ENCODE results near the gene SH3D19. TPM values are rescaled to one million over a fixed set of nuclear protein-coding genes. Genes with fewer than 3 reads are reported as not detected.

SH3D19 gene
- total RNA-seq, 4 donors from 2014 or later = 54.4 to 148 (median 79.1) TPM

GRCh38 chr4:151175754-151176631 lies 149.4 kb downstream of the SH3D19 start:
- no peak for DNase-seq (ENCODE audit: low spot score in 2 of 2)
- TF ChIP-seq EP300 (IDR thresholded peaks at IDR 0.05) (no peak), POLR2AphosphoS5 (IDR thresholded peaks at IDR 0.05) (no peak), POLR2A (IDR thresholded peaks at IDR 0.05) (no peak), CTCF (IDR thresholded peaks at IDR 0.05) (no peak)
- 91% methylated on average over 8 of the region's 8 CpGs for WGBS

DNA sequence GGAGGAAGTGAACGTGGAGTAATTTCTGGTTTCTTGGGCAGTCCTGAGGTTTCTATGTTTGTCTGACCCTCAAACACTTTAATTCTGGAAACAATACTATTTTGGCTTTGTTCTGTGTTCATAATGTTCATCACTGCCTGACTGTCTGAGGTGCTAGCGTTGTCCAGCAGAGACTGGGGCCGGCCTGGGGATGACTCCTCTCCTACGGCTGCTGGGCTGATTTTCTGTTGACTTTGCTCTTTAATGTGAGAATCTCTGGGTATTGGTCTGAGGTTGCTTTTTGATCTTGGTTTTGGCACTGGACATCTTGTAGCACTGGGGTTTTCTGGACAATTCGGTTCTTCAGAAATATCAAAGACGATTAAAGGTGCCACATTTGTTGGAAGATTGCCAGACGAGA lies 150.2 kb downstream of the SH3D19 start:
- H3K4me1 ChIP-seq = peaks cover 11% of the 10 kb centered on the region
- H3K27me3 ChIP-seq = no peaks in the 10 kb centered on the region
- TF ChIP-seq EP300 (IDR thresholded peaks at IDR 0.05) (no peak), POLR2AphosphoS5 (IDR thresholded peaks at IDR 0.05) (no peak), POLR2A (IDR thresholded peaks at IDR 0.05) (no peak), CTCF (IDR thresholded peaks at IDR 0.05) (no peak)
- WGBS = 77% methylated on average over 7 of the region's 7 CpGs
- no peak overlapping the region for H3K27ac ChIP-seq
- peaks cover 30% of the 10 kb centered on the region for H3K36me3 ChIP-seq
- H3K9me3 ChIP-seq = no peaks in the 10 kb centered on the region
- H3K4me3 ChIP-seq = no peak overlapping the region
- no peak for DNase-seq (ENCODE audit: low spot score in 2 of 2)

More at GRCh38 chr4:151175754-151176631, 149.4 kb downstream of the SH3D19 start:
- H3K4me1 ChIP-seq = peaks cover 10% of the 10 kb centered on the region
- H3K36me3 ChIP-seq = peaks cover 30% of the 10 kb centered on the region
- H3K27ac ChIP-seq = no peak overlapping the region
- H3K9me3 ChIP-seq = no peaks in the 10 kb centered on the region
- no peak overlapping the region for H3K4me3 ChIP-seq
- no peaks in the 10 kb centered on the region for H3K27me3 ChIP-seq

DNA sequence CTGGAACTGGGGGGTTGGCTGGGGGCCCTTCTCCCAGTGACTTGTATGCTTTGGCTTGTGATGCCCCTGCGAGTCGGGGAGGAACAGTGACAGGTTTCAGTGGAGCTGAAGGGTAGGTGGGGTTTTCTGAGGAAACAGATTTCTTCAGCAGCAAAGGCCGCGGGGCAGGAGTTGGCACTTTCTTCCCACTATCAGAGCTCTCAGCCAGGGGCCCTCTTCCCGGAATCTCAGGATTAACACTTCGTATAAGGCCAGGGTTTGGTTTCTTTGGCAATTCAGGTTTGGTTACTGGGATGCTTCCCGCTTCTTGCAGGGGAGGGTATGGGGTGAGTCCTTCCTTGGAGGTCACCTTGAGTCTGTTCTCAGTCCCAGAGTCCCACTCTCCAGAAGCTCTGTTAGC lies 150.6 kb downstream of the SH3D19 start:
- H3K27me3 ChIP-seq = no peaks in the 10 kb centered on the region
- H3K4me3 ChIP-seq = no peak overlapping the region
- no peak overlapping the region for H3K27ac ChIP-seq
- no peak for DNase-seq (ENCODE audit: low spot score in 2 of 2)
- TF ChIP-seq POLR2AphosphoS5 (IDR thresholded peaks at IDR 0.05) (no peak), EP300 (IDR thresholded peaks at IDR 0.05) (no peak), POLR2A (IDR thresholded peaks at IDR 0.05) (no peak), CTCF (IDR thresholded peaks at IDR 0.05) (no peak)
- peaks cover 13% of the 10 kb centered on the region for H3K4me1 ChIP-seq
- 89% methylated on average over 7 of the region's 7 CpGs for WGBS
- H3K36me3 ChIP-seq = peaks cover 30% of the 10 kb centered on the region
- H3K9me3 ChIP-seq = no peaks in the 10 kb centered on the region

GRCh38 chr4:151173871-151174270 lies 151.5 kb downstream of the SH3D19 start:
- Histone ChIP-seq H3K4me1 (peaks cover 14% of the 10 kb centered on the region), H3K4me3 (no peak overlapping the region), H3K9me3 (no peaks in the 10 kb centered on the region), H3K27ac (no peak overlapping the region), H3K27me3 (no peaks in the 10 kb centered on the region), H3K36me3 (peaks cover 30% of the 10 kb centered on the region)
- DNase-seq (ENCODE audit: low spot score in 2 of 2) = peak in 1 of 2 donors; percentile 72
- TF ChIP-seq CTCF (IDR thresholded peaks at IDR 0.05) (no peak), POLR2A (IDR thresholded peaks at IDR 0.05) (no peak), EP300 (IDR thresholded peaks at IDR 0.05) (no peak), POLR2AphosphoS5 (IDR thresholded peaks at IDR 0.05) (no peak)
- WGBS = 38% methylated on average over 3 of the region's 3 CpGs

- Histone ChIP-seq H3K27ac (no peak overlapping the region), H3K9me3 (no peaks in the 10 kb centered on the region), H3K27me3 (no peaks in the 10 kb centered on the region), H3K36me3 (peaks cover 16% of the 10 kb centered on the region), H3K4me3 (no peak overlapping the region), H3K4me1 (peaks cover 27% of the 10 kb centered on the region)
- WGBS = 34% methylated on average over 3 of the region's 3 CpGs
- TF ChIP-seq EP300 (IDR thresholded peaks at IDR 0.05) (no peak), POLR2A (IDR thresholded peaks at IDR 0.05) (no peak), CTCF (IDR thresholded peaks at IDR 0.05) (no peak), POLR2AphosphoS5 (IDR thresholded peaks at IDR 0.05) (no peak)
- DNase-seq (ENCODE audit: low spot score in 2 of 2) = no peak
These were observed 155.5 kb downstream of the SH3D19 start for GRCh38 chr4:151169900-151170299.
